Activated gamma-delta T cell treated with Interleukin-2 at 50 U/mL for 16 hours (primary cell): ENCODE results near the gene CD59.
"Not testable (repeated sequence)": the region's sequence is repeated elsewhere in the genome, so short reads cannot be mapped to it uniquely, and the experiment has no call there.

Experiments
- DNase-seq: peaks from one replicate; pipeline ENCODE4 v3.0.0-alpha.2; 2020

Gene CD59

DNA sequence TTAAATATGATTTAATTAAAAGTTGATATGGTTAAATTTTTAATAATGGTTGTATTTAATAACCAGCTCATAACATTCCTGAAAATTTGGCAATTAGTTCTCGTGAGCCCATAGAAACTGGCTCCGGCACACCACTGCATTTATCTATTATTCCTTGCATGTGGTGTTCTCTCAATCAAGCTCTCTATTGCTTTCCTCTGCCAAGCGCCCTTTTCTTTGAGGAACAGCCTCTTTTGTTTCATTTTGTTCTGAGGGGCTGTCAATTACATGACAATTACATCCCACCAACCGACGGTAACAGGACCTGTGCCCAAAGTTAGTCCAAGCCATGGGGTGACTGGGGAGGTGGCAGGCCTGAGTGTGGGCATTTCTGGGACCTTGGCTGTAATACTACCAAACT is 43.7 kb downstream of the CD59 start:
- no peak for DNase-seq

DNA sequence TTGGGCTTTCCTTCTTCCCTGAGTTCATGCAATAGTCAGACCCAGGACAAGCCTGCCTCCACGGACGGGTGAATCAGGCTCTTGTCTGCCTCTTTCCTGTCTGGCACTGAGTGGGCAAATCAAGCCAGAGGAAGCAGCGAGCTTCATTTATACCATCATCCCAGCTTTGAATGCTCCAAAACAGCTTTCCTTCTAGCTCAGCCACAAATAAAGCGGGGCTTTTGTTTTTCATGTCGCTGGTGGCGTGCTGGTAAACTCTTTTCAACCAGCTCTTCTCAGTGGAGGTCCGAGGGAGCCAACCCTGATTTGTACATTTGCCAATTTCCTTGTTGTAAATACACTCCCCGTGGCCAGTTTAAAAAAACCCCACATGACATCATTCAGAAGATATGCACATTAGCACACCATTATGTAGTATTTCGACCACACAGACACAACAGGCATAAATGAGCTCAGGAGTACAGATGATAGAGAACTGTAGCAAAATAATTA is 44.2 kb downstream of the CD59 start:
- DNase-seq: no peak

DNA sequence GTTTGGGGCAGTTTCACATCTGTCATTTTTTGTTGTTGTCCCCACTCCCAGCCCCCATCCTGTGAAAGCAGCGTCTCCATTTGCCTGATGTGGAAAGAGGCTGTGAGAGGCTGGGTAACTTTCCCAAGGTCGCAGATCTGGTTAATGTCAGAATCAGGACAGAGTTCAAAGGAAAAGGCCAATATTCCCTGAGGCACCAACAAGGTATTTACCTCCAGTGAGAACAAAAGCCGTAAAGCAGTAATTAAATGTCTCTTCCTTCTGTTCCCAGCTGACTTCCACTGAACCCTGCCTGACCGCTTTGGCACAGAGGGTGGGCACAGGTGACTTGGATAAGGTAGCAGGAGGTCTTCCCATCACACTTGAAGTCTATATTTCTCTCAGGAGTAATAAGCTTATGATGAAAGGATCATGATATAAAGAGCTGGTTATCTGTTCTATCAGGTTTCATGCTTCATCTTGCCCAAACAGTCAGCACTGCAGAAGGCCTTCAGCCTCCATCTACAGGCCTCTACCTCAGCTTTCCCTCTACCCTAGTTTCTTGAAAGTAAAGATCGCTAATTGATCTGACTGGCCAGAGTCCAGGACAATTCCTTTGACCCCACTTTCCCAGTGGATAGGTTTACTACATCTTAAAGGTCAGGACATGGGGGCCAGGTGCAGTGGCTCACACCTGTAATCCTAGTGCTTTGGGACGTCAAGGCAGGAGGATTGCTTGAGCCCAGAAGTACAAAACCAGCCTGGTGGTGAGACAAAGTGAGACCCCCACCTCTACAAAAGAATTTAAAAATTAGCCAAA is 45.0 kb downstream of the CD59 start:
- no peak for DNase-seq

DNA sequence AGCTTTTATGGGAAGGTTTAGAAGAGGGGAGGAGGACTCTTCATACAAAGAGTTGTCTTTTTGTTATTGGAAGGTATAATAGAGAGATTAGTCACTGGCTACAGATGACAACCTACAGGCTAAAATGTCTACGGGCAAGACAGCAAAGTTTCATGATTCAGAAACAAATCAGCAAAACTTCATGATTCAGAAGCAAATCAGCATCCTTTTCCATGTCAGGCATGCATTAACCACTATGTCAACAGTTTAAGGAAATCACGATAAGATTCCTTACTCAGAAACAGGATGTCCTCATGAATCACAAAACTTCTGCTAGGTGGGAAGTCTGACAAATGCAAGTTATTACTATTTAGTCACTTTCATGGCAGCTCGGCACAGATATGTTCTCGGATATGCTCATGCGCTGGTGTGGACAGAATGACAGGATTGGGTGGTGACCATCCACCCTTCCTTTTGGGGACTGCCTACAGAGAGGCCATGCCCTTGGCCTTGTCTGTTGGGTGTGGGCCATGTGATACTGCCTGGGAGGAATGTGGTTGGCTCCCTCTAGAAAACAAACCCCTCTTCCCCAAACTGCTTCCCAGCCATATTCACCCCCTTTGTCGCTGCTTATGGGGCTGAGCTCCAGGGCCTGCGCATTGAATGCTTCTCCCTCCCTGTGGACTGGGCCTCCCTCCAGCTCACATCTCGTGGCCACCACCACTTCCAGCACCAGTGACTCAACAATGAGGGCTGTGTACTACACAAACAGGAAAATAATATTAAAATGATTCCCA is 45.7 kb downstream of the CD59 start:
- no peak for DNase-seq

DNA sequence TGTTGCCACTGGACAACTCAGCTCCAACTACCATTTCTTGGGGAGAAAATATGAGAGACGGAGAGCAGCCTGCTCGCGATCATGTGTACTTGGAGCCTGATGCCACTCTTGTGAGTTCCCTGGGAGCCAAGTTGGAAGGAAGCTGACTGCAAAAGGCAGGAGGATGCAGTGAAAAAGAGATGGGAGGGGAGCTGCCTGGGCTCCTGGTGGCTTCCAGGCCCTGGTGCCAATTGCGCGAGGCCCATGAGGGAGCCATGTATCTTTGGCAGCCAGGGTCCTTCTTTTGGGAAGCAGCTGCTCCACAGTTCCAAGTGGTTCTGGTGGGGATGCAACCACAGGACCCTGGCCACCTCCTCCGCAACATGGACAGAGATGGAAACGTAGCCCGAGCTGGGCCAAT is 46.7 kb downstream of the CD59 start:
- no peak for DNase-seq

DNA sequence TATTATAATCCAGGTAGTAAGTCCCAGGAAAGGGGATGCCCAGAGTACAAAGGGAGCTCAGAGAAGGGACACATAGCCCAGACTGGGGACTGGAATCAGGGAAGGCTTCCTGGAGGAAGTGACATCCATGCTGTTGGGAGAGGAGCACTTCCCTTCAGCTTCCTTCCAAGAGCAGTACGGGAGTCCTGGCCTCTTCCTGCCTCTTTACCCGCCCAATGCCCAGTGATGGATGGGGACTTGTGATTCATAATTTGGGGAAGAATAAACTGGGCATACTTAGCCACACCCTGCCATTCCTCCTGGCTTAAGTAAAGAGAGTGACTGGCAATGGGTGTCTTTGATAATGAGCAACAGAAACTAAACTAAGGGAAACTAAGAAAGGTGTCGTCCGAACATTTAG is 47.1 kb downstream of the CD59 start:
- DNase-seq: no peak

DNA sequence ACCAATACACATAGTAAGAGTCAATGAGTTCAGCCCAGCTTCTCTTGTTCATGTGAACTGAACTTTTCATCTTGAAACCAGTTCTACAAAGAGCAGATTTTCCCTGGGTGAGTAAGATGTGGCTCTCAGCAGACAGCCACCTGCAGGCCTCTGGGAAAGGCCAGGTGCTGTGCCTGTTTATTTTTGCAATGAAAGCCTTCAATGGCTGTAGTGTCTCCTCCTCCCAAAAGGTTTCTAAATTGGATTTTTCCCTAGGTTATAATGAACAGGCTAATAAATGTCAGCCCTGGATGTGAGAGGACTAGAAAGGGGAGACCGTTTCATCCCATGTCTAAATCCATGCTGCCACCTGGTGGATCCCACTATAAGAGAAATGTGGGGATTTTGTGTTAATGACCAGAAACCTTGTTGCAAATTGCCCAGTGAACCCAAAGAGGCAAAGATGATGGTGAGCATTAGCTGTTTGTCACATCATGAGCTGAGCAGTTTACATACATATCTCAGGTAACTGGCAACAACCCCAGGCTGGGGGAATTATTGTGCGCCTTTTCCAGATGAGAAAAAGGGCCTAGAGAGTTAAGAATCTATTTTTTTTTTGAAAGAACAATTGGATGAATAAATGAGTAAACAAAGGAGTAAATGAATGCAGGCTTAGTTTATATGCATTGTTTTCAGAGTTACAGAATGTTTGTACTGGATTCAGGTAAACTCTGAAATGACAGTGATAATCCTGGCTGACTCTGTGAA is 48.3 kb downstream of the CD59 start:
- no peak for DNase-seq

DNA sequence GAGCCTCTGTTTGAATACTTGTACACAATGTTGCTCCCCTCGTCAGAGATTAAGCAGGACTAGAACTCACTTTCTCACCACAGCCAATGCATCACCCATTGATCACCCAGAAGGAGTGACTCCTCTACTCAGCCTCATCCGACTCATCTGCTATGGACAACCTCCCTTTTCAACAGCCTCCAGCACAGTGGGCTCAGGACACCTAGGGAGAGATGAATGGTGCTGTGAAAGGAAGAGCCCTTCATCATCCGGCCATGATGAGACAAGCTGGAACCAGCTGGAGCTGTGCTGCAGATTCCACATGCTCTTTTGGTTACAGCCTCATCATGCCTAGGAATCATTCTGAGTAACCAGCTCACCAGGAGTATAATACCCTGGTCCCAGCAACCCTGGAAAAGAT is 51.1 kb downstream of the CD59 start:
- DNase-seq: no peak

DNA sequence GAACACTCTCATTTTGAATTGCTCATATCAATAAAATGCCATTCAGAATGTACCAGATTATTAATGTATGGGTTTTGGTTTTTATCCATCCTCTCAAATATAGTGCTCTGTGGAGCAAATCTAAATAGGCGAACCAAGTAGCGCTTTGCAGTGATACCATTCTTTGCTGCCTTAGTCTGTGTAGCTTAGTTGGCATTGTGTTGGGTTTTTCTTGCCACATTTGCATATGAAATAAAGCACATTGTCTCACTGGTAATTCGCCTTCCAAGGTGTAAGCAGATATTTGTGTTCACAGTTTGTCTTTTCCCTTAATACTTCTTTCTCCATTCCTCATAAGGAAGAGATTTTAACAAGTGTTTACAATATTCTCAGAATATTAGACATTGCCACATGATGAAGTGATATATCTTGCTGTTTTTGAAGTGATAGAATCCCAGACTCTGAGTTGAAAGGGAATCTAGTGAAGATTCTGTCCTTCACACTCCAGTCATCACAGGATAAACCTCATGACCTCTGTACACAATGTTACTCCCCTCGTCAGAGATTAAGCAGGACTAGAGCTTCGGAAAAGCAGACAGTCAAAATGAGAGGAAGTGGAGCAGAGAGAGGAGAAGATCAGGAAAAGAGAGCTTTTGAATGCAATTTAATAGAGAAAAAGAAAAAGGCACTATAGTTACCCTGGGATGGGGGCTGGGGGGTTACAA is 52.1 kb downstream of the CD59 start:
- no peak for DNase-seq

DNA sequence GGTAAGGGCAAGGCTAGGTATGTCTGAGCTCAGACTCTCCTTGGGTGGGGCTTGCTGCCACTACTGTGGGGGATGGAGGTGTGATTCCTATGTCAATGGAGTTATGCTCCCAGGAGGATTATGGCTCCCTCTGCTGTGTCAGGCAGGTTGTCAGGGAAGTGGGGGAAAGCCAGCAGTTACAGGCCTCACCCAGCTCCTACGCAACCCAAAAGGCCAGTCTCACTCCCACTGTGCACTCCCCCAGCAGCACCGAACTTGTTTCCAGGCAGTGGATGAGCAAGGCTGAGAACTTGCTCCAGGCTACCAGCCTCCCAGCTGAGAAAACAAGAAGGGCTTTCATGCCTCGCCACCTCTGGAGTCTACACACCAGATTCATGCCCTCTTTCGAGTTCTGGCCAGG is 53.8 kb downstream of the CD59 start:
- no peak for DNase-seq

DNA sequence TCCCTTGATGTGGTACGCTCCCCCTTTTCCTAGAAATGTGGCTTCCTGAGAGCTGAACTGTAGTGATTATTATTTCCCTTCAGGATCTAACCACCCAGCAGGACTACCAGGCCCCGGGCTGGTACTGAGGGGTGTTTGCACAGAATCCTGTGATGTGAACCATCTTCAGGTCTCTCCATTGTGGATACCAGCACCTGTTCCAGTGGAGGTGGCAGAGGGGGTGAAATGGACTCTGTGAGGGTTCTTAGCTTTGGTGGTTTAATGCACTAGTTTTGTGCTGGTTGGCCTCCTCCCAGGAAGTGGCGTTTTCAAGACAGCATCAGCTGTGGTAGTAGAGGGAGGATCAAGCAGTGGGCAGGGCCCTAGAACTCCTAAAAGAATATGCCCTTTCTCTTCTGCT is 54.2 kb downstream of the CD59 start:
- DNase-seq: no peak

DNA sequence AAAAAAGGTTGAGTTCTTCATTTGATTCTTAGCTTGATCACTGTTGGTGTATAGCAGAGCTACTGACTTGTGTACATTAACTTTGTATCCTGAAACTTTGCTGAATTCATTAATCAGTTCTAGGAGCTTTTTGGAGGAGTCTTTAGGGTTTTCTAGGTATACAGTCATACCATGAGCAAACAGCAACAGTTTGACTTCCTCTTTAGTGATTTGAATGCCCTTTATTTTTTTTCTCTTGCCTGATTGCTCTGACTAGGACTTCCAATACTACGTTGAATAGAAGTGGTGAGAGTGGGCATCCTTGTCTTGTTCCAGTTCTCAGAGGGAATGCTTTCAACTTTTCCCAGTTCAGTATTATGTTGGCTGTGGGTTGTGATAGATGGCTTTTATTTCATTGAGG is 57.6 kb downstream of the CD59 start:
- DNase-seq: not testable (repeated sequence)

DNA sequence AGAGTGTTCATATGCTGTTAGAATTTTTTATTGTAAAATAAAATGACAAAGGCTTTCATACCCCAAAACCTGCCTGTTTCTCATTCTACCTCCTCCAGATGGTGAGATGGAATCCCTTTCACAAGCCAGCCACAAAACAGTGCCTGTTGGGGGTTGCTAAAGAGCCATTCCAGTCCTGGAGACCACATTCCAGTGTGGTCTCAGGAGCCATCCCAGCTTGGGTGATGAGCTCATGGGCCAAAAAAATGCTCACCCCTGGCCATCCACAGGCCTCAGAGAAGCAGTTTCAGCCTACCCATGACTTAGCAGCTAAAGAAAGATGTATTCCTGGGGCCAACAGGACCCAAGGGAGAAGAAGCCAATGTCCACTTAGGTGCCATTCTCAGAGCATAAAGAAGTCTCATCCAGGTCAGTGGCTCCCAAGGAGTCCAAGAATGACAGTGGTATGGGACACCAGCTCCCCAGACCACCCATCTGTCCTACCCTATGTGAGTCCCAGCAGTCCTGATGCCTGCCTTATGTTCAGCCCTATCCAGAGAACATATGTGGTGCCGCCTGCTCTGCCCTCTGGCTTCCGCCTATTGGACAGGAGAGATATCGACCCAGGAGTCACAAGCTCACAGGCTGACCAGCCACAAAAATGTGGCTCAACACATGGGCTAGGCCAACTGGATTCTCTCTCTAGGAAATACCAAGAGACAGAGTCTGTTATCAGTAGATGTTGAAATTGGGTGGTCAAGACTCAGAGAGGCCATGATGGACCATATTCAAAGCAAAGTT is 62.0 kb downstream of the CD59 start:
- no peak for DNase-seq

DNA sequence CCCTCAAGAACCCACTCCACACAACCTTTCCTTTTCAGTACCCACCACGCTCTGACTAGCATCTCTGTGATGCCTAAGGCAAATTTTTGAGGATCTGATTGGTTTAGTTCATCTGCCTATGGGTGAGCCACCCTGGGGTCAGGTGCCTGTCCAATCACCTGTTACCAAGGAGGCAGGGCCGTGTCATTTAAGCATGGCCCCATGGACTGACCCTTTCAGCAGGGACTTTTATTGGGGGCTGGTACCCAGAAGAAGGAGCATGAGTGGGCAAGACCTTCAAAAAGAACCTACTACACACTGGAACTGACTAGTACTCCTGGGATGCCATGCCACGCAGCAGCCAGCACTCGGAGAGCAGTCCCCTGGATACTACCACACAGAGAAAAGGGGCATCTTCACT is 64.0 kb downstream of the CD59 start:
- no peak for DNase-seq

DNA sequence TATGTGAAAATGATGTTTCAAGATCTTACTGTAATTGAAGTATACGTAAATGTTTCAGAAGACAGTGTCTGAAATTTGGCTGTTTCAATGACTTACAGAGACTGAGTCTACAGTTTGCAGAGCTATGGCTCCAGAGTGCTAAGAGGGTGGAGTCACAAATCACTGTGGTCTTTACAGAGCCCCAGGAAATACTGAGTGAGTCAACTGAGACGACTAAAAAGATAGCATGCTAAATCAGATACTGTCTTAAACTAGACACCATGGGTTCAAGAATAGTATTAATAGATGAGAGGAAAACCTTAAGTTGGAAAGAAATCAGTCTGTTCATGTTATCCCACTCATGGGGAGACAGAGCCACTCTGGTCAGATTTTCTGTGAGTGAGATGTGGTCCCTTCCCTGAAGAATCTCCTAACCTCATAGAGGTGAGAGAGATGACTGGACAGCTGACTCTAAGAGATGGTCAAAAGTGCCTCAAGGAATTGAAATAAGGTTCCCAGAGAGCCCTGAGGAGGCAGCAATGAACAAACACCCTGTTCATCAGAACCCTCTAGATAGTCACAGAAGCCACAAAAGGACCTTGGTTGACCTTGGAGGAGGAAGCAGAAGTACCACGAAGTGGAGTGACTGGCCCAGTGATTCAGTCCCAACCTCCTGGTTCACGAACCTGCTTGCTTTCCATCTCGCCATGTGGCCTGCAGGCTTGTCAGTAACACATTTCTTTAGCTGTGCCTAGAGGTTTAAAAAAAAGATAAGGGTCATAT is 65.8 kb downstream of the CD59 start:
- DNase-seq: no peak

DNA sequence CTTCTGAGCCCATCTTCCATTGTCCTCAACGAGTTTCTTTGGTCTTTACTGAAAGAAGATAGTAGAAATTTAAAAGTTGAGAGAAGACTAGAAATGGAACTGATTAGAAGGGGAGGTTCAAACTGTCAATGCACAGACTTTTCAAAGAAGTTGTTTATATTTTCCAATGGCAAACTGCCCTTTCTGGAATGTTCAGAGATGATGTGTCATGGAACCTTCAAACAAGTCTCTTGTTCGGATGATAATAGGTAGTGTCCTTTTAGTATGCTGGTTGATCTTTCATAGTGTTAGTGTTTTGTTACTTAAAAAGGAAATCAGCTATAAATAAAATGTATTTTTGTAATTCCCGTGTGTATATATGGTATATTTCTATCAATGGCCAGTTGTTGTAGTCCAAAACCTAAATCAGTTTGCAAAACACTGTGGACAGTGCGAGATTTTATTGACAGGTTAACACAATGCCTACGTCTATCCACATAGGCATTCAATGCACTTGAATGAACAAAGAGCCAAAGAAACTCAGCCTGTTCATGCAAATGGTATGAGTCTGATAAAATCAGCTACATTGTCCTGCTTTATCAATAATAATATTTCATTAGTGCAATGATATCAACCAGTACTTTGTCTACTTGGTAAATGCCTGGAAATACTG is 66.5 kb downstream of the CD59 start:
- no peak for DNase-seq

DNA sequence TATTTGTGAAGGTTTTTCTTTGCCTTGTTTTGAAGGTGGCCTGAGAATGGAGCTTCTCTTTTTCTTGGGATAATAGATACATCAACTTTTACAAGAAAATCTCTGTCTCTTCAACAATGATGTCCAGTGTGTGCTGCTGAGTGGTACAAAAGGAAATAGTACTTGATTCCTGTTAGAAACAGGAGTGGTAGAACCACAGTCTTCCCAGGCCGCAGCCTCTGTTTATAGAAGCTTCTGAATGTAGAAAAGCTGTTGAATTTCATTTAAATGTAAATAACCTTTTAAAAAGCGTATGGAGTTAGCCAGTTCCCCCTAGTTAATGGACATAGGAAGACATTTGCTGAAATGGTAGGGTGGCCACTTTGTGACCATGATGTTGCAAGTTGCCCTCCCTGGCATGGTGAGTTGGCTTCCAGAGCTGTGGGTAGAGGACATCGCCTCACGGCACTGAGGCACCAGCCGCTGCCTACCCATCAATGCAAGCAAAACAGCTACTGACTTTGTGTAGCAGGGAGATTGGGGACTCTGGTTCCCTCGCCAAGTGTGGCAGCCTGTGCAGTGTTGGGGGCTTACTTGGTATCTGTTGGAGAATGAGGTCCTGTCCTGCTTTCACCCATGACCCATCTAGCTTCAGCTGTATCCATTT is 67.1 kb downstream of the CD59 start:
- DNase-seq: no peak

DNA sequence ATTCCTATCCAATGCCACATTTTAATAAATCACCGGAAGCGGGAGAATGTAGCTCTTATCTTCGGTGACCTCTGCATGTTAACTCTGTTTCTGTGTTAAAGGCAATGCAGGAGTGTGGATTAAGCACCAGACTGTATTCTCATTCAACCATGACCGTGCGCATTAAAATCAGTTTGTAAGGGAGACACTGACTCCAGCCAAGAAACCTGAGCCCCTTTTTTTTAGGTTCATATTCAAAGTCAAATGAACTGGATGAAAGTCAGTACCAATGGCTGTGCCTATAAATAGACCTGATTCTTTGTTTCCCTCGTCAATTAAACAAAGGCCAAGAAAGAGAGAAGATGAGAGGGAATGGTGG is 67.8 kb downstream of the CD59 start:
- no peak for DNase-seq

DNA sequence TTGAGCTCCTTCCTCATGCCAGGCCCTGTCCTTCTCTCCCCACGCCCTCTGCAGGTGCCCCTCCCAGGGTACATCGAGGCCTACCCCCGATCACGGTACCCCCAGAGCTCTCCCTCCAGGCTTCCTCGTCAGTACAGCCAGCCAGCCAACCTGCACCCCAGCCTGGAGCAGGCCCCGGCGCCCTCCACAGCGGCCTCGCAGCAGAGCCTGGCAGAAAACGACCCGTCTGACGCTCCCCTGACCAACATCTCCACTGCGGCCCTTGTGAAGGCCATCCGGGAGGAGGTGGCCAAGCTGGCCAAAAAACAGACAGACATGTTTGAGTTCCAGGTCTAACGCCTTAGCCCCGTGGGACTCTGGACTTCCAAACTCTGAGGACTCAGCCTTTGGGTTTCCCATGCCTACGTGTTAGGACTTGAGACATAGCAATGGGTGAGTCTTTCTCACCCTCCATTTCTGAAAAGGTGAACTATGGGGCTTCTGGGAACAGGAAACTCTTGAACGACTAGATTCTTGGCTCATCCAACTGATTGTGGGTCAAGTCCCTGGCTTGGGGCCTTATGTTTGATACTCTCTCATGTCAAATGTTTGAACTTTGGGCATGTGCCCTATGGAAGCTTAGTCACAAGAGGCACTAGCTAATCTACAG is 68.3 kb downstream of the CD59 start:
- DNase-seq: no peak
